GM12875 (cell line): ENCODE measurements around the gene MGLL.

Source experiments
- H3K4me3 ChIP-seq: one replicate; pipeline ENCODE4 v1.5.1; 2011; ENCODE audit warnings: low read depth, low read length, control low read depth
- CTCF ChIP-seq: IDR thresholded peaks from 2 replicates; pipeline ENCODE4 v1.5.1; 2011; ENCODE audit warnings: low read depth, mild to moderate bottlenecking, control low read depth, inconsistent platforms, low read length, moderate library complexity, borderline replicate concordance; ENCODE audit not compliant: insufficient read depth

The MGLL gene

GRCh38 chr3:127804141-127804540 lies 18.2 kb downstream of the MGLL start:
- no peak for TF ChIP-seq CTCF

GRCh38 chr3:127803619-127804018 lies 18.7 kb downstream of the MGLL start:
- H3K4me3 ChIP-seq: no peak overlapping the region
- TF ChIP-seq CTCF: no peak

More at GRCh38 chr3:127804141-127804540, 18.2 kb downstream of the MGLL start:
- no peak overlapping the region for H3K4me3 ChIP-seq

GRCh38 chr3:127802606-127803005 lies 19.7 kb downstream of the MGLL start:
- H3K4me3 ChIP-seq: no peak overlapping the region
- no peak for TF ChIP-seq CTCF

- TF ChIP-seq CTCF: no peak
These were observed 20.5 kb downstream of the MGLL start for GRCh38 chr3:127801731-127802313.

GRCh38 chr3:127800508-127800907 lies 21.8 kb downstream of the MGLL start:
- no peak for TF ChIP-seq CTCF
- H3K4me3 ChIP-seq: no peak overlapping the region

More at GRCh38 chr3:127801731-127802313, 20.5 kb downstream of the MGLL start:
- no peak overlapping the region for H3K4me3 ChIP-seq

- no peak for TF ChIP-seq CTCF
- H3K4me3 ChIP-seq: no peak overlapping the region
These were observed 22.7 kb downstream of the MGLL start for GRCh38 chr3:127799476-127800222.

GRCh38 chr3:127798716-127799115 lies 23.6 kb downstream of the MGLL start:
- TF ChIP-seq CTCF: no peak
- H3K4me3 ChIP-seq: no peak overlapping the region
